NCI-H526 (cell line): ENCODE data around the gene CDH5.
A peak's percentile ranks its signal among the peaks of the same experiment; 100 is the strongest.

Experiments
- DNase-seq, 2 experiments: peaks; one replicate each; lab custom pipeline; 2025; lab: John Stamatoyannopoulos, UW

Gene CDH5

DNA sequence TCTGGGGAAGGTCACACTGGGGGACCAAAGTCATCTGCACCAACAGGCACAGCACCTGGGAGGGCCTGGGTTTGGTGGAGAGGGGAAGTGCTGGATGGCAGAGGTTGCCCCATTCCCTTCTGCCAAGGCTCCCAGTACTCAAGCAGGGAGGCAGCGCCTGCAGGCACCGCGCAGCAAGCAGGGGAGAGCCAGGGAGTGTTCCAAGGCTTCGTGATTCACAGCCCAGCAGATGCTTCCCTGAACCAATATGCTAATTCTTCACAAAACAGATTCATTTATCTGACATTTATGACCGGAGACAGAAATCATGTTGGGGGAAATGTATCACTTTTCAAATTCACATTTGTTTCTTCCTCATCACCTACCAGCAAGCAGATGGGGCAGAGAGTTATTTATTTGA, 13.4 kb upstream of the CDH5 start:
- DNase-seq: no peak

DNA sequence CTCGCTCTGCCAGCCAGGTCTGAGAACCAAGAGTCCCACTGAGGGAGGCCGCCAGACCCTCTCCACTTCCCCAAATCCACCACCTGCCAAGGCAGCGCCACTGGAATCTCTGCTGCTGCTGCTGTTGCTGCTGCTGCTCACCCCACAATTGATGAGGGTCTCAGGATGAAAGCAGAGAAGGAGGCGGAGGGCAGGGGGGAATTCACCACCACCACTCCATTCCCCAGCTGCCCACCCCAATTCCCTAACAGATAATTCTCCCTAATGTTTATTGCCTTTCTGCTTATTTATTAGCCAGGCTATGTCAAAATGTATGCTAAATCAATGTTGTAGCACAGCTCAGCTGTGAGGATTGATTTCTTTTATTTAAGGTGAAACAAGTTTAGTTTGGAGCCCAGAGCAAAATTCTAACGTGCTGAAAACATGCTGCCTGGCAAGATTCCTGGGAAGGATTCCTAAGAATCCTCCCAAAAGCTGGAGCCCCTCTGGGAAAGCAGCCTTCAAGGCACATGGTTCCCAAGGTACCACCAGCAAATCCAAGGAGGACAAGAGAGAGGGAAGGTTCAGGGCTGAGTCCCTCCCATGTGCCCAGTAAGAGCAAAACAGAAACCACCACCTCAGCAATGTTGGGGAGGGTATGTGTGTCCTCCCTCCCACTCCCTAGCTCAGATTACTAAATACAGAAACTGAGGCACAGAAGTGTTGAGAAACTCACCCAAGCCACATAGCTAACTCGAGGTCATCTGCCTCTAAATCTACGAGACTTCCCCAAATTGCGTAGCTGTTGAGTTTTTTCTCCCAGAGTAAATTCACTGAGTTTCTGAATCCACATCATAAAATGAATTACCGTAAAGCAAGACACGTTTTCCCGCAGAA, 12.2 kb upstream of the CDH5 start:
- no peak for DNase-seq

DNA sequence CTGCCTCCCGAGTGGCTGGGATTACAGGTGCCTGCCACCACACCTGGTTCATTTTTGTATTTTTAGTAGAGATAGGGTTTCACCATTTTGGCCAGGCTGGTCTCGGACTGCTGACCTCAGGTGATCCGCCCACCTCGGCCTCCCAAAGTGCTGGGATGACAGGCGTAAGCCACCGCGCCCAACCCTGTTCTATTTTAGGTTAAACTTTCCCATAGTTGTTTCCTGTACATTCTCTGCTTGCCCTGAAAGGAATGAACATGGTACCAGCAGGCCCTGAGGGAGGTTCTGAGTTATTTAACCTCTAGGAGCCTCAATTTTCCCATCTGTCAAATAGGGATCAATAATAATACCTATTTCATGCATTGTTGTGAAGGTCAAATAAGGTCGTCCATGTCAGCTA, 11.0 kb upstream of the CDH5 start:
- DNase-seq: no peak

DNA sequence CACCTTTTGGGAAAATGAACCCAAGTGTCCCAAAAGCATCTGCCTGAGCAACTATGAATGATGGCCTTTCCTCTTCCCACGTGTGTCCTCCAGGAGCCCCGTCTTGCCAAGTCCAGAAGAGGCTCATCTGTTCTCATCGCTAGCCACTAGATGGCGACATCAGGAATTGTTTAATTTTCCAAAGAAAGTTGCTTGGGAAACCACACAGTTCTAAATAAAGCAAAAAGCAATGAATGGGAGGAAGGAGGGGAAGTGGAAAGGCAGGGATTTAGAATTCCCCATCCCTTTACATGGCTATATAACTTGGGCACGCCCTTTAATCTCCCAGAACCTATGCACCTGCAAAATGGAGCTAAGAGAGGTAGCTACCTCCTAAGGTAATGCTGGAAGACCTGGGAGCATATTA, 9.0 kb upstream of the CDH5 start:
- peak; percentile 17 to 53 for DNase-seq

DNA sequence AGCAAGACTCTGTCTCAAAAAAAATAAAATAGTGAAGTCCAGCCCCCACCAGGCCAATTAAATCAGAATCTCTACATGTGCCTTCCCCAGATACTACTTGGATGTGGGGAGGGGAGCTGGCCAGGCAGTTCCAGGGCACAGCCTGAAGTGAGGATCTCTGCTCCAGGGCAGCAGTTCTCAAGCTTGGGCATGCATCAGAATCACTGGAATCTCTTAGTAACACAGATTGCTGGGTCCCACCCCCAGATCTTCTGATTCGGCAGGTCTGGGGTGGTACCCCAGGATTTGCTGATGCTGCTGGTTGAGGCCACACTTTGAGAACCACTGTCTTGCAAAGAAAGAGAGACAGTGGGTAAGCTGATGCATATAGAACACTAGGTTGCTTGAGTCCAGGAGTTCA, 8.3 kb upstream of the CDH5 start:
- no peak for DNase-seq

DNA sequence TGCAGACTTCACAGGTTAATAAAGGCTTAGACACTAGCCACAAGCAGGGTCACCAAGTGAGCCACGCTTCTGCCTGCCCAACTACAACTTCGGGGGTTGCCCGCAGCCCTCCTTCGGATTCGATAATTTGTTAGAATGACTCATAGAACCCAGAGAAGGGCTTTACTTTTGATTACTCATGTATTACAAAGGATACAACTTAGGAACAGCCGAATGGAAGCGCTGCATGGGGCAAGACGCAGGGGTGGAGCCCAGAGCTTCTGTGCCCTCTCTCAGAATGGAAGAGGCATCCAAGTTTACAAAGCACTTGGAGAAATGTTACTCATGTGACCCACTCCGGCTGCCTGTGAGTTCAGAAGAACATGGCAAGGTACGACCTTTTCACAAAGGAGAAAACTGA, 7.5 kb upstream of the CDH5 start:
- DNase-seq: no peak

DNA sequence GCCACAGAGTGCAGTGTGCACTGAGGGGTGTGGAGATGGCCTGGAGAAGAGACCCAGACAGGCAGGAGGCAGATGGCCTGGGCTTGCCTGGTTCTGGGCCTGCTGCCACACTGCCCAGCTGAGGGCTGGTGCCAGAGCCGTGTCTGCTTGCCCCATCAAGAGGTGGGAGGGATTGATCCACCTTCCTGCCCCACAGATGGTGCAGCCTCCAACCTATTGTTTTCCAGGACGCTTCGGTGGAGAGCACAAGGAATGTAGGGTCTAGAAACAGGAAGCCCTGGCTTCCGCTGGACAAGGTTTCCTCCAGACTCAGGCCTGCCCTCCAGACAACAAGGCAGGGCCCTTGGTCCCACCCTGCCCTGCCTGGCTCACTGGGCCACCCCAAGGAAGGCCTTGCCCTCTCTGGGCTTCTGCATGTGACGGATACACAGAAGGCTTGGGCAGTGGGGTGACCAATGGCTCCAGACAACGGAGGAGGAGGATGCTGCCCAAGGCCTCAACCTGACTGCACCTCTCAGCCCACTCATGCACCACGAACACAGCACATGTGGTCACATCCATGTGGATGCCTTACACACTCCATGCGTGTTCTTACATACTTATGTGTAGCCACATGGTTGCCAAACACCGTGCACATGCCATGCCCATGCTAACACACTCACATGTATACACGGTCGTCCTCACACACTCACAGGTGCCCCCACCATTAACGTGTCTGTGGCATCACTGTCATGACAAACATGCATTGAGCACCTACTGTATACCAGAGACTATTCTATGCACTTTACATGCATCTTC, 6.5 kb upstream of the CDH5 start:
- no peak for DNase-seq

DNA sequence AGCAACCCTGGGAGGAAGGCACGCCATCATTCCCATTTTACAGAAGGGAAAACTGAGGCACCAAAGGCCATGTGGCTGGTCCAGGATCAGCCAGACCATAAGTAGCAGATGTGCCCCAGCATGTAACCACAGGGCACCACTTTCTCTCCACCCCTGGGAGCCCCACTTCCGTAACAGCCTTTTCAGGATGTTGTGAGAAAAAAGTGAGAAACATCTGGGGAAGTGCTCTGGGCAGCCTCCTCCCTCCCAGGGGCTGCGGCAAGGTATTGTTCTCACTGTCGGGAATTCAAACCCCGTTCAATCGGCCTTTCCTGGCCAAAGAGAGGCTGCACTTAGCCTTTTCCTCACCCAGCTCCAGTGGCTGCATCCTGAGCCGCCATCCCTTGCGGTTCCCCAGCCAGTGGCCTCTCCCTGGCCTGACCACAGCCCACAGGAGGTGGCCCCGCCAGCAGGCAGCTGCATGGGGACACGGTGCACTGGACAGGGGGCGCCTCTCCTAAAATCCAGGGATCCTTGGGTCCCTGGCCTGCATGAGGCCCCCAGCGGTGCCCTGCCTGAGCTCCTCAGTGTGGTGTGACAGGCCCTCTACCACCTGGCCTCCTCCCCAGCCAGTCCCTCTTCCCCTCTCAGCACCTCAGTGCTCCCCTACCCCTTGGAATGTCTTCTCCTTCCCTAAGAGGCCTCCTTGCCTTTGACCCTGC, 5.7 kb upstream of the CDH5 start:
- no peak for DNase-seq

DNA sequence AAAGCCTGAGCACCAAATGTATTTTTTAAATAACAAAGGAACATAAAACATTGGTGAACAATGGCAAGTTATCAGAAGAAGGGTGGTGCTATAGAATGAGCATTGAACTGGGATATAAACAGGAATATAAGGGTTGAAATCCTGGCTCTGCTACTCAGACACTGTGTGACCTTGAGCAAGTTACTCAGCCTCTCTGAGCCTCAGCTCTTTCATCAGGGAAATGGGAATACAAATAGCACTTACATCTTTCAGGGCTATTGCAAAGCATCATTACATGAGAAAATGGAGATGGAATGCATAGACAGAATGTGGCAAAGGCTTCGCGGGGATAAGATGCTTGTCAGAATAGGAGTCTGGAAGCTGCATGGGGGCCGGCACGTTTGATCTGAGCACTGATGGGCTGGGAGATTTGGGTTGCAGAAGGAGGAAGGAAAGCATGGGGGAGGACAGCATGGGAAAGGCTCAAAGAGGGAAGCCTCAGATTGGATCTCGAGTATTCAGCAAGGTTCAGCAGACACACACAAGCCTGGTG, 4.8 kb upstream of the CDH5 start:
- no peak for DNase-seq

DNA sequence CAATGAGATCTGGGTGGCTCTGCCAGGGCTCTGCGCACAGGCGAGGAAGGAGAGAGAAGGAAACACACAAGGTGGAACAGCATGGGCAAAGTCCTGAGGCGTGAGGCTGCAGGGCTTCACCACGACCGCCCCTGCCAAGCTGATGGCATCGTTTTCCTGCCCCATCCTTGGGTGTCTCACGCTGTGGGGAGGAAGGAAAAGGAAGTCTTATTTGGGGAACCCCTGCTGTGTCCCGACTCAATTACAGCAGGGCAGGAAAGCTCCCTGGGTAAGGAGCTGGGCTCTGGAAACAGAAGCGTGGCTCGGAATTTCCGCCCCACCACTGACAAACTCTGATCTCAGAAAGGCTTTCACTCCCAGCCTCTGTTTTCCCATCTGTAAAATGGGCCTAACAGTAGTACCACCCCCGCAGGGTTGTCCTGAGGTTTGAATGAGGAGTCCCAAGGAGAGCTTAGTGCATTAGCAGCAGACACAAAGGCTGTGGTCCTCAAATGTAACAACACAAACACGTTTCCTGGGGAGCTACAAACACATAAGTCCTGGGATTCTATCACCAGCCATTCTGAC, 3.2 kb upstream of the CDH5 start:
- DNase-seq: no peak

DNA sequence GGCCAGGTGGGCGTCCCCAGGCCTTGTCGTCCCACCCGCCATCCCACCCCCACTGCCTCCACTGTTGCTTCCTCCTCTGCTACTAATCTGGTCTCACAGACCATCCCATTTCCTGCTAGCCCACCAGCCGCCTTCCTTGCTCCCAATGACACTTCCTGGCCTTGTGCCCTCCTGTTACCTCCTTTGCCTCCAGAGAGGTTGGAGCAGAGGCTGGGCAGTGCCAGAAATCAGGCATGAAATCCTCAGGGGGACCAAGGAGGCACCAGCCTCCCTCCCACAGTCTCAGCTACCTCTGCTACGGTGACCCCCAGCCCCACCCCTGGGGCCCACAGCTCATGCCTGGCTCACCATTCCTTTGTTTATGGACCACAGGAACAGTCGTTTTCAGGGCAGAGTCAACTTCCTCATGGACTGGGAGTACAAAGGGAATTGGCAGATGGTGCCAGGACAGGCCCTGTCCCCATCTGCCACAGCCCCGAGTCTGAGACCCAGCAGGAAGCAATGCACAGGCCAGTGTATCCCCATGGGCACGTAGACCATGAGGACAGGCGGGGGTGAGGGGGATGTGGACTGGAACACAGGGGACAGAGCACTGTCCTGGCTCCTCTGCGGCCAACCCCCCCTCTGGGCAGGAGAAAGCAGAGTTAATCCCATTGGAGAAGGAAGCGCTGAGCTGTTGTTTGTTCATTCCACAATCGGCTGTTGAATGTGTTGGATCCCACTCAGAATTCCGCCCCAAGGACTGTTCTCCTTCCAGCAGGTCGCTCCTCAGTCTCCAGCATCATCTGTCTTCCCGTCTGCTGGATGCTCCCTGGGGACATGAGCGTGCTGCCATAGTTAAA, 2.2 kb upstream of the CDH5 start:
- no peak for DNase-seq

DNA sequence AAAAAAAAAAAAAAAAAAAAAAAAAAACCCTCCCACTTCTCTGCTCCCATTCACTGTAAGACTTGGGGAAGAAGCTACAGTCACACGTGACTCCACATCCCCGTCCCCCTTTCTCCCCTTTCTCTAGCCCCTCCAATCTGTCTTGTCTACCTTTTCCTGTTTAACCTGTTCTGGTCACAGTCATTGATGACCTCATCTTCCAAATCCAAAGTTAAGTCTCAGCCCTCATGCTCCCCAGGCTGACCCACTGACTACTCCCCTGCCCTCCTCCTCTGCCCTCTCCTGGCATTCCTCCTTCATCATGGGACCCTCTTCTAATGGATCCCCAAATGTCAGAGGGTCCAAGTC, 1.6 kb upstream of the CDH5 start:
- no peak for DNase-seq

DNA sequence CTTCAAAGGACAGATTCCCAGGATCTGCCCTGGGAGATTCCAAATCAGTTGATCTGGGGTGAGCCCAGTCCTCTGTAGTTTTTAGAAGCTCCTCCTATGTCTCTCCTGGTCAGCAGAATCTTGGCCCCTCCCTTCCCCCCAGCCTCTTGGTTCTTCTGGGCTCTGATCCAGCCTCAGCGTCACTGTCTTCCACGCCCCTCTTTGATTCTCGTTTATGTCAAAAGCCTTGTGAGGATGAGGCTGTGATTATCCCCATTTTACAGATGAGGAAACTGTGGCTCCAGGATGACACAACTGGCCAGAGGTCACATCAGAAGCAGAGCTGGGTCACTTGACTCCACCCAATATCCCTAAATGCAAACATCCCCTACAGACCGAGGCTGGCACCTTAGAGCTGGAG, 840 bp upstream of the CDH5 start:
- DNase-seq: no peak

DNA sequence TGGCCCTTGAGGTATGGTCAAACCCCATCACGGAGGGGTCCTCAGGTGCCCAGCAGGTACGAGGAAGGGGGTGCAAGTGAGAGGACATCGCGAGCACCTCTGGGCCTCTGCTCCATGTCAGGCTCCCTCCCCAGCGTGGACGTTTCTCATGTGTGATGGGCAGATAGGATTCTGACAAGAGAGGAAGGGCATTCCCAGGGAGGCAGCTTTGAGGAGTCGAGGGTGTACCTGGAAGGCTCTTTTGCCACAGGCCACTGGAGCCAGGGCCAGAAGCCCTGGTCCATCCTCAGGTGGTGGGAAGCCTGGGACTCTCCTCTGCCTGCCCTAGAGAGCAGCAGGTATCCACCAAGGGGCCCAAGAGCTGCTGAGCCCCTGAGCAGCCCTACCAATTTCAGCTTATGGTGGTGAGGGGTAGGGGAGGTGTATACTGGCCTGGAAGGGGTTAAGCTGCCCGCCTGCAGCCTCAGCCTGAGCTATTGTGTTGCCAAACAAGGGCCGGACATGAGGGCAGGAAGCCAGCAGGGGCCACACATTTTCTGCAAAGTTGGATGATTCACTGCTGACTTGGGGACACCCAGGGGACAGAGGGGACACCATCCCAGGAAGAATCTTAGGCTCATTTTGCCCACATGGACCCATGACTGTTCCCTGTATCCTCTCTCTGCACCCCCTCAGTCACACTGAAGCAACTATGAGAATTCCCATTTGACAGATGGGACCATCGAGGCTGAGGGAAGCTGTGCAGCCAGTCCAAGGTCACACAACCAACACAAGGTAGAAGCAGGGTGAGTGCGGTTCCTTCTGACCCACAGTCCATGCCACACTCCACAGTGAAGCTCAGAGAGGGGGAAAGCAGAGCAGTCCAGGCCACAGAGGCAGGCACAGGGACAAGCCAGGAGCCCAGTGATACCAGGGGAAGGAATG, 1.7 kb downstream of the CDH5 start:
- DNase-seq: no peak

DNA sequence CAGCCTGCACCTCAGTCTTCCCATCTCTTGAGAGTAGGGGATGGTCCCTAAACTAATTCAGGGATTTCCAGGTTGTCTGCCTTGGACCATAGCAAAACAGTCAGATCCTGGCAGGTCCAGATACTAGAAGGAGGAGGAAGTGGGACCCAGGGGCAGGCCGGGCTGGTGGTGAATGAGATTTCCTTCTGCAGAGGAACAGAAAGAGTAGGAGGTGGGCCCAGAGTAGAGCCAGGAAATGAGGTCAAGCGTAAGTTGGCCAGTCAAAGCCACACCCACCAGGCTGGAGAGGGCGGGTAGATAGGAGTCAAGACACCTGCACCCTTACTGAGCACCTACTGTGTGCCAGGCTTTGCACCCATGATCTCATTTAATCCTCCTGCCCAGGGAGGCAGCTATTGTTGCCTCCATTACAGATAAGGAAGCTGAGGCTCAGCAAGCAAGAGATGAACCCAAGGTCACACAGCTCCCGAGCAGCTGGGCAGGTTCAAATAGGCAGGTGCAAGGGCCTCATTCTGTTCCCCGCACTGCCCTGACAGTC, 2.6 kb downstream of the CDH5 start:
- no peak for DNase-seq

DNA sequence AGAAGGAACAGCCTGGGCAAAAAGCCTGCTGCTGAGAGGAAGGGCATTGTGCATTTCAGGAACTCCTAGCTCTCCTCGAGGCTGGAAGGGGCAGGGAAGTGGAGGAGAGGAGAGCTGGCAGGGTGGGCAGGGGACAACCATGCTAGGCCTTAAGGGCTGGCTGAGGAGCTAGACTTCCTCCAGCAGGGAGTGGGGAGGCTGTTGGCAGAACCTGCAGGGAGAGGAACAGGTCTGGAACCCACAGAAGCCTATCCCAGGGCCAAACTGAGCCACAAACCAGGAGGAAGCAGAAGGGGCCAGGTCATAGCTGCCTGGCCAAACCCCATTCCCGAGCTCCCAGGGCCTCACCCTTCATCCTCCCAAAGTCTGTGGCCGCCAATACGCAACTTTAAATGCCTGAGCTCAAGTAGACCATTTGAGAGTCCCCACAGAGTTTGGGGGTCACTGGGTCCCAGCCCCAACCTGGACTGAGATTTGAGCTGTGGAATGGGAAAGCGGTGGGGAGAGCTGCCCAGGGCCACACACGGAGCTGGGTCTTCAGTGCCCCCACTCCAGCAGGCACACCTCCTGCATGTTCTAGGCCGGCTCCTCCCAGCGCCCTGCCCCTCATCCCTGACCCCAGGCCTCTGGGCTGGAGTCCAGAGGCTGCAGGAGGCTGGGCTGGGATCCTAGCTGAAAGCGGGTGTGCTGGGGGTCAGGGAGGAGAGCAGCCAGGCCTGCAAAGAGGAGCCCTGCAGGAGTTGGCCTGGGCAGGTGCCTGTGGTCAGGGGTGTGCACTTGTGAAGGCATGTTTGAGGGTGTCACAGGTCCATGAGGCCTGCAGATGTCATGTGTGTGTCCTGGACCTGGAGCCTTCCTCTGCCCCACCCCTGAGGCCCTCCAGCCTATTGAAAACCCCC, 4.5 kb downstream of the CDH5 start:
- DNase-seq: no peak

DNA sequence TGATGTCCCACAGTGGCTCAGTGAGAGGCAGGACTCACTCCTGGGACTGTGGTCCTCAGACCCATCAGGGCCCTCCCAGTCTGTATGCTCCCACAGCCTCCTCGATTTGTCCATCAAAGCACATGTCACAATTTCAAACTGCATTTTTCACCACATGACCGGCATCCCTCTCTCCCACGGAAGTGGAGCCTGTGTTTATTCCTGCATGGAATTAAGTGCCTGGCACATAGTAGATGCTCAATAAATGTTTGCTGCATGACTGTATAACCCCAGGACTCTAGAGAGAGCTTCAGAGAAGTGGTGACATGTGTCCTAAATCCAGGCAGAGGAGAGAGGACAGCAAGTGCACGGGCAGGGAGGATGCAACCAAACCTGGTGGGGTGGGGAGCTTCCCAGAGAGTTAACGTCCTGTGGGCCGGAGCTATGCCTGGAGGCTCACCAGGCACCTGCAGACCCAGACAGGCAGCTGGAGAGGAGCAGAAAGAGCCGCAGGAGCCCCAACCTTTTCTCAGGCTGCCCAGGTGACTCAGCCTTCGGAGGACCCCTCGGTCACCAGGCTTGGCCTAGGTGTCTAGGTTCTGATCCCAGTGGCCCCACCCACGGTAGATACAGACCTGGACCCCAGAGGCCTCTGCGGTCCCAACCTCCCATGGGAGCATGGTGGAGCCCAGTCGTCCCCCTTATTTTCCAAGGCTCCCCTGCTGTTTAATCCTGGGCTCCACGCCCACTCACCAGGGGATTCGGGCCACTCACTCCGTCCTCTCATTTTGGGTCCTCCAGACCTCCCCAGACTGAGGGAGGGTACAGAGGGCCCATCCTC, 5.8 kb downstream of the CDH5 start:
- DNase-seq: no peak

DNA sequence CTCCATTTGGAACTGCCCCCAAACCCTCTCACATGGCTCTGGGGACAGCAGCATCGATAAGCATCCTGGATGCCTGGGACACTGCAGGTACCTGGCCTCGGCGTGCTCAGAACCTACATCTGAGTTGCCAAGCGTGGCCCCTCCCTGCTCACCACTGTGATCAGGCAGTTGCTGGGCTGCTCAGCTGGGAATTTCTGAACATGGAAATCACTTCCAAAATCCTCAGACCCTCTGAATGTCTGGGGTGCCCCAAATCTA, 6.3 kb downstream of the CDH5 start:
- DNase-seq: no peak
